HG03457 (cell line): ENCODE measurements around the gene TMEM45A.
"Not testable (repeated sequence)": the region's sequence is repeated elsewhere in the genome, so short reads cannot be mapped to it uniquely, and the experiment has no call there.

Experiments
- ATAC-seq: cut with Tn5 transposase; IDR thresholded peaks from one replicate; pipeline ENCODE4 v1.9.1; 2021; ENCODE audit warnings: moderate number of reproducible peaks; ENCODE audit not compliant: unreplicated experiment

Gene TMEM45A

DNA sequence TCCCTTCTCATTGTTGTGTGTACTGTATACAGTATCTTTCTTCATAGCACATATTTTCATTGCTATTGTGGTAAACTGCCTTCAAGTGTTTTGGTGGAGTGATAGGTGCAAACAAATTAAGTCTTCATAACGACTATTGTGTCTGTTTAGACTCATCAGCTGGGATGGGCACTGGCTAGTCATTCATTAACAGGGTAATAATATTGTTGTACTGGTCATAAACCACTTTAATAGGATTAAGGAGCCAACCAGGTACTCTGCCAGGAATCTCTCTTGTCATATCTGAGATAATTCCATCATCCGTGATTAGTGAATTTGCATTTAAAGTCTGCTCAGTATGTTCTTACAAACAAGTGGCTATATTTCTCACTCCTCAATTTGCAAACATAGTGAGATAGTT lies 10.2 kb upstream of the TMEM45A start:
- no peak for ATAC-seq

DNA sequence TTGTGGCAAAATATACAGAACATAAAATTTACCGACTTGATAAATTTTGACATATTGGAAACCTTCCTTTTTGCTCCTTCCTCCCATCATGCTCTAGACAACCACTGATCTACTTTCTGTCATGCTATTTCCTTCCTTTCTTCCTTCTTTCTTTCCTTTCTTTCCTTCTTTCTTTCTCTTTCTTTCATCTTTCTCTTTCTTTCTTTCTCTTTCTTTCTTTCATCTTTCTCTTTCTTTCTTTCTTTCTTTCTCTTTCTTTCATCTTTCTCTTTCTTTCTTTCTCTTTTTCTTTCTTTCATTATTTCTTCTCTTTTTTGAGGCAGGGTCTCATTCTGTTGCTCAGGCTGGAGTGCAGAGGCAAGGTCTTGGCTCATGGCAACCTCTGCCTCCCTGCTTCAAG lies 8.9 kb upstream of the TMEM45A start:
- ATAC-seq = no peak

DNA sequence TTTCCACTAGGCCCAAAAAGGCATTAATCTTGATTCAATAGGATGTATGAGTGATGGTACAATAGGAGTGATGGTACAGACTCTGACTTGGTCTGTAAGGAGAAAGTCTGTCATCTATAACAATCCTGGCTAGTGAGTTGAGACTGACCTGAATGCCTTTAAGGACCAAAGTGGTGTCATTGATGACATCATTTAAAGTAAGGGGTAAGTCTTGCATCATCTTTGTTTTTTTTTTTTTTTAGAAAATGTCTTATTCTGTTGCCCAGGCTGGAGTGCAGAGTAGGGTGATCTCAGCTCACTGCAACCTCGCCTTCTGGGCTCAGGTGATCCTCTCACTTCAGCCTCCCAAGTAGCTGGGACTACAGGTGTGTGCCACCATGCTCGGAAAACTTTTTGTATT lies 5.6 kb upstream of the TMEM45A start:
- no peak for ATAC-seq

DNA sequence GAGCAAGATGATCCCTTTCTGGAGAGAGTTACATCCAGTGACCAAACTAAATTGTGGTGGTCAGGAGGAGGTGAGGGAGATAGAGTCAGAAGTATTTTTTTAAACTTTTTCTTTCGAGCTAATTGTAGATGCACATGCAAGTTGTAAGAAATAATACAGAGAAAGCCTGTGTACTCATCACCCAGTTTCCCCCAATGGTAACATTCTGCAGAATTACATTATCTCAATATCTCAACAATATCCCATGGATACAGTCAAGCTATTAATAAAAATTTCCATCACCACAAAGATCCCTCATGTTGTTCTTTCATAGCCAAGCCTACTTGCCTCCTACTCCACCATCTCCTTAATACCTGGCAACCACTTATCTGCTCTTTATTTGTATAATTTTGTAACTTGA lies 3.3 kb upstream of the TMEM45A start:
- no peak for ATAC-seq

DNA sequence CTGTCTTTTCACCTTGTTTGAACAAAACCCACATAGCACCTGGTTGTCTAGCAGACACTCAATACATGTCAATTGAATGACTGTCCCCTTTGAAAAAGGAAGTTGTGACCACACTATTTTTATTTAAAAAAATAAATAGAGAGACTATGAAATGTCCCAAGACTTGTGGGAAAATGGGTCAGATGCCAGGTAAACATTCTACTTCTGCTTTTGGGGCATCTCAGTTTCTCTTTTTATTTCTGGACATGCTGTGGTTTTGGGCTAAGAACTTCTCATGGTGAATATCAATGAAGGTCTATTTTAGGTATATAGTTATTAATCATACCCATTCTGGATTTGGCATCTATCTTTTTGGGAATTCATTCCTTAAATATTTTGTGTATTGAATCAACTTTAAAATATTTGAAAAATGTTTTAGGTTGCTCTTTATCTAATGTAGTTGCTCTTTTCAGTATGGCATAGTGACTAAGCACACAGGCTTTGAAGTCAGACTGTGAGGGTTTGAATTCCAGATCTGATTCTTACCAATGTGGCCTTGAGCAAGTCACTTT lies 4.4 kb downstream of the TMEM45A start:
- peak; percentile 32 for ATAC-seq

DNA sequence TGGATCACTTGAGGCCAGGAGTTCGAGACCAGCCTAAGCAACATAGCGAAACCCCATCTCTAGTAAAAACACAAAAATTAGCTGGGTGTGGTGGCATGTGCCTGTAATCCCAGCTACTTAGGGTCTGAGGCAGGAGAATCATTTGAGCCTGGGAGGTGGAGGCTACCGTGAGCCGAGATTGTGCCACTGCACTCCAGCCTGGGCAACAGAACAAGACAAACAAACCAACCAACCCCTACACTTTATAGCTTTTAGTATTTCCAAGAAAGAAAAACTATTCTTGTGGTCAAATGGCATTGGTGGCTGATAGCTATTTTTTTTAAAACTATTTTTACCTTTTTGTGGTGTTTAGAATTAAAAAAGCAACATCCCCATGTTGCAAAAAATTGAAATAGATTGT lies 7.2 kb downstream of the TMEM45A start:
- ATAC-seq = no peak

DNA sequence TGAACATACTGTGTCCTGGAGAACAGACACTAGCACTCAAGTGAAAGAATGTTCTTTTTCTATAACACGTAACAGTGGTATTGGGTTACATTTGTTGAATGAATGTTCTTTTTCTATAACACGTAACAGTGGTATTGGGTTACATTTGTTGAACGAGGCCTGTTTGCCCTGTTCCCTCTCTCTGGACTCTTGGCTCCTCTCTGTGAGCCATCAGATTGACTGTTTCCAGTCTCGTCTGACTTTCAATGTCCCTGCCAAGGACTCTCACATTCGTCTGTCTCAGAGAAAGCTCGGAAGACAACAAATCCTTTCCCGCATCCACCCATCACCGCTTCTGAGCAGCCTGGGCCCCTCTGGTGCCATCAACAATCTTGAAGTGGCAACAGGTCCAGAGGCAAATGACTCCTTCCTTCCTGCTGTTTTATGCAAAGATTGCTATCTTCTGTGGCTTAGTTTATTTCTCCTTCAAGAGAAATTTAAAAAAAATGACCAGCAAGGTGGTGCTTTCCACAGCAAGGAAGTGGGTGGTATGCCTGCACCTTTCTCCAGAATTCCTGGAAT lies 8.0 kb downstream of the TMEM45A start:
- ATAC-seq = no peak

DNA sequence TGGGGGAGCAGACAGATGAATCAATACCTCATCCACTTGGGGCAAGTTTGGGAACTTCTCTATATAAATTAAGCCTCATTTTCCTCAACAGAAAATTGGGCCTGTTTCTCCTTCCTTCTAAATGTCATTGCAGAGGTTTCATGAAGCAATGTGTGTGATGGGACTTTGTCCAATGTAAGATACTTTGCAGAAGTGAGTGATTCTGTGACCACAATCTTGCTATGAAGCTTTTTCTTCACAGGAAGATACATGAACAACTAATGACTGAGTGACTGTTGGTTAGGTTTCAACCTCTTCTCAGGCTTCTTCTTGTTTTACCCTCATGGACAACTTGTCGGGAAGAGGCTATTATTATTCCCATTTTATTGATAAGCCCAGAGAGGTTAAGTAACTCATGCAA lies 11.0 kb downstream of the TMEM45A start:
- ATAC-seq = no peak

DNA sequence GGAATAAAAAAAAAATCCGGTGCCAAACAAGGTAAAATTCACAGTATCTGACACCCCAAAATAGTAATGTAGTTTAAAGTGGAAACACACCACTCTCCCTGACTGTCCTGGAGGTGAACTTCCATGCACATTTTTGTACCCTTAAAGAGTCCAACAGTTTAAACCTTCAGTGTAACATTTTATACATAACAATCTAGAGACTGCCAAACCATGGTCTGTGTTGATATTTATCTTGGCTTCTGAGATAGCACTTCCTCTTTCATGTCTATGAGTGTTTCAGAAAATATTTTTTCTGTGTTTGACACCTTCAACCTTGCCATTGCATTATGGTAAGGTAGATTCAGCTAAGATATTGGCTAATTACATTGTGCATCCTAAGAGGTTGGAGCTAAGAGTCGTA lies 13.9 kb downstream of the TMEM45A start:
- ATAC-seq = no peak

DNA sequence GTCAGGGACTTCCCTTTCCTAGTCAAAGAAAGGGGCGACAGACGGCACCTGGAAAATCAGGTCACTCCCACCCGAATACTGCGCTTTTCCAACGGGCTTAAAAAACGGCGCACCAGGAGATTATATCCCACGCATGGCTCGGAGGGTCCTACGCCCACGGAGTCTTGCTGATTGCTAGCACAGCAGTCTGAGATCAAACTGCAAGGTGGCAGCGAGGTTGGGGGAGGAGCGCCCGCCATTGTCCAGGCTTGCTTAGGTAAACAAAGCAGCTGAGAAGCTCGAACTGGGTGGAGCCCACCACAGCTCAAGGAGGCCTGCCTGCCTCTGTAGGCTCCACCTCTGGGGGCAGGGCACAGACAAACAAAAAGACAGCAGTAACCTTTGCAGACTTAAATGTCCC lies 17.4 kb downstream of the TMEM45A start:
- ATAC-seq = not testable (repeated sequence)

DNA sequence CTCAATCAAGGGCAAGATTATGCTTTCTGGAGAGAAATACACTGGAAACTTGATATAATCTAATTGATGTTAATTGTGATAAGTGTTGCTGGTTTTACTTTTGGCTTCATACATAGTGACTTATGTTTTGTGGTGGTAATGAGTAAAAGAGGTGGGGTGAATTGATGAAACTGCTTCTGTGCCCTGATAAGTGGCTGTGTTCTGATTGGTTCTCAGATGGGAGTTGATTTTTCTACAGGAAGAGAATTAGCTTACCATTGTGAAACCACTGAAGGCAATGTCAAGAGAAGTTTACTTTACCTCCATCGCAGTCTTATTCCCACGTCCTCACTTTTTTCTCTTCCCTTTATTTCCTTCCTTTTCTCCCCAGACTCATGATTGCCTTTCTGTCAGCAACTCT lies 23.8 kb downstream of the TMEM45A start:
- no peak for ATAC-seq

DNA sequence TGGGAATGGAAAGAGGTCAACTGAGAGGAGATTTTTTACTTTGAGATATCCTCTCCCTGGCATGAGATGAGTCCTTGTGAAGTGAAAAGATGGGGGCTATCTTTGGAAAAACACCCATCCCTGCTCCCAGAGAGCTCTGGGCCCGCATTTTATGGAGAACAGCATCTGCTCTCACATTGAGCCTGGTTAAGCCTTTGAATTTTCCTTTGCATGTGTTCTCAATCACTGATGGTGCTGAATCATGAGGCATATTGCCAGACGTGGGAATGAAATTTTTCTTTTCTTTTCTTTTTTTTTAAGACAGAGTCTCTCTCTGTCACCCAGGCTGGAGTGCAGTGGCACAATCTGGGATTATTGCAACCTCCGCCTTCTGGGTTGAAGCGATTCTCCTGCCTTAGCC lies 24.4 kb downstream of the TMEM45A start:
- no peak for ATAC-seq

DNA sequence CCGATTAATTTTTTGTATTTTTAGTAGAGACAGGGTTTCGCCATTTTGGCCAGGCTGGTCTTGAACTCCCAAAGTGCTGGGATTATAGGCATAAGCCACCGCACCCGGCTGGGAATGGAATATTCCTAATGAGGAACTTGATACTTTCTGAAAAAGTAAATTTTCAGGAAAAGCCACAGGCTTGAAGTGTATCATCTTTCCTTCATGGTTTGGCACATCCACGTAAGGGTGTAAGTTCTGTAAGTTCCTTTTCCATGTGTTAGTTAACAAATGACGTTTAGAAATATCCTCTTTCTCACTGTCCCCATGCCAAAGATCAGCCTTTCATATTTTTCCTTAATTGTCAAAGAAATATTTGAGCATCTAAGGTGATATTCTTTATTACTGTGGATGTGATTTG lies 24.9 kb downstream of the TMEM45A start:
- ATAC-seq = no peak

DNA sequence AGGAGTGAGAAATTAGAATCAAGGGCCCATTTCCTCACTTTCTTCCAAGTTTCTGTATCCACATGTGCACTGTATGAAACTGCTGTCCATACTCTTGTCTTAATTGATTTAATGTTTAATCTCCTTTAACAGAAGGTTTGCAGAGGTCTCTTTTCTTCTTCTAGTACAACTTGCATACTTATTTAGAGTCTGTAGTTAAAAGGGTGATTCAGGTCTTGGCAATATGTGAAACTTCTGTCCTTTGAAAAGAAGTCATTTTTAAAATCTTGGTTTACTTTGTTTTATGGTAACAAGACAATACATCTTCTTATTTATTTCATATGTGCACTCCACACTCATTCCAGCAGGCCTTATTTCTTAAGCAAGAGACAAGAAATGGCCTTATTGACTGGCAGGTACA lies 25.8 kb downstream of the TMEM45A start:
- no peak for ATAC-seq

DNA sequence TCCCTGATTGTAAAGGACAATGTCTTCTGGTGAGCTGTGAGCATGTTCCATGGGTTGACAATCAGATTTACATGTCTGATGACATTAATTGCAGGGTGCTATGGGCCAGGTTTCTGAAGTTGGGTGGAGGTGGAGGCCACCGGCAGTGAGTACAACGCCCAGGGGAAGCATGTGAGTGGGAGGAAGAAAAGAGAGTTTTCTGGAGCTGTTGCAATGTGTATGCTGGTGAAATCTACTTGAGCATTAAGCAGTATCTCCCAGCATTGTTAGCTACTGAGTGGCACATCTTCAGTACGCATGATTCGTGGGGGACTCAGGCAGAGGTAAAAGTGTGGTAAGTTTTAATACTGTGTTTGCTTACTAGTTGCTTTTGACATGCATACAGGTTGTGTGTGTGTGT lies 26.6 kb downstream of the TMEM45A start:
- no peak for ATAC-seq

DNA sequence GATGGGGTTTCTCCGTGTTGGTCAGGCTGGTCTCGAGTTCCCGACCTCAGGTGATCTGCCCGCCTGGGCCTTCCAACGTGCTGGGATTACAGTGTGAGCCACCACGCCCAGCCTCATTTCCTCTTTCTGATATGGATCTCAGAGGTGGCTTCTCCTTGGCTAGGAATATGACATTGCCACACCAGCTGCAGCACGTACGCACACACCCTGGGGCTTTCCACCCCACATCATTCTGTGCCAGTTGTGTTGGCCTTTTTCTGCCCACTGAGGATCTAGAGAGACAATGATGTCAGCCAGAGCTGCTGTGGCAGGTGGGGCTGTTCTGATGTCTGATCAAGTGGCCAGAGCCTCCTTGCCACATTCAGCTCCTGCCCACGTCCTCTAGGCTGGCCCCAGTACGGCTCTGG lies 29.0 kb downstream of the TMEM45A start:
- ATAC-seq = no peak

DNA sequence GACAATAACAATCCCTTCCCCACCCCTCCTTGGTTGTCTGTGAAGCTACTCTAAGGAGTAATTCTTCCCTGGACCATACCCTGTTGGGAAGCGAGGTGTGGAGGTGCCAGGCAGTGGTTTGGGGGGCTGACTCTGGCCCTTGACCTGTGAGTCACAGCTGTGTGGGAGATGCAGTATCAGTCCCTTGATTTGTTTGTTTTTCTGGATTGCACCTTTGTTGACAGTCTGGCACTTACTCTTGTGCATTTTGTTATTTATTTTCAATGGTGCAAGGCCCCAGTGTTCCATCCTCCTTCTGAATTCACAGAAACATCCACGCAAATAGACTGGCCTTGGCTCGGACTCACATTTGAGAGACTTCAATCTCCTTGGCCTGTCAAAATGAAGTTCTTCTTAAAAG lies 29.7 kb downstream of the TMEM45A start:
- no peak for ATAC-seq

DNA sequence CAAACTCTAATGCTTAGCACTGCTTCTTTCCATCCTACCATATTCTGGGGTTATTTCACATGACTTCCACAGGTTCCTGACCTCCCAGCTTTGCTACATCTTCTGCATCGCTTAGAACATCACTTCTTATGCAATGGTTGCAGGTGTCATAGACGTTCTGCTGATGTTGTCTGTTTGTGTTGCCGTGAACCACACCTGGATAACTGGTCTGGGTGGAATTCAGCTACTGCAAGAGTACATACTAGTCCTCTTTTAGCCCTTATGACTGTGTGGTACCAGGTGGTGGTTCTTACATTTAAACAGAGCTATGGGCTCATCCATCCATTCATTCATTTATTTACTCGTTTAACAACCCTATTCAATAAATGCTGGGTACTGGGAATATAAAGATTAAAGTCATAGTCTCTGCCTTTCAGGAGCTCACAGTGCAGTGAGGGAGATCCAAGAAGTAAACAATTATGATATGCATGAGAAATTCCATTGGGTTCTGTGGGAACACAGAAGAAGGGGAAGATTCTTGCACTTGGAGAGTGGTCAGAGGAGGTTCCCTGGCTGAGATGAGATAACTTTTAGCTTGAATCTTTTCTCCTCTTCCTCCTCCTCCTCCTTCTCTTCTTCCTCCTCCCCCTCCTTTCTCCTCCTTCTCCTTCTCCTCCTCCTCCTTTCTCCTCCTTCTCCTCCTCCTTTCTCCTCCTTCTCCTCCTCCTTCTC lies 30.8 kb downstream of the TMEM45A start:
- no peak for ATAC-seq

DNA sequence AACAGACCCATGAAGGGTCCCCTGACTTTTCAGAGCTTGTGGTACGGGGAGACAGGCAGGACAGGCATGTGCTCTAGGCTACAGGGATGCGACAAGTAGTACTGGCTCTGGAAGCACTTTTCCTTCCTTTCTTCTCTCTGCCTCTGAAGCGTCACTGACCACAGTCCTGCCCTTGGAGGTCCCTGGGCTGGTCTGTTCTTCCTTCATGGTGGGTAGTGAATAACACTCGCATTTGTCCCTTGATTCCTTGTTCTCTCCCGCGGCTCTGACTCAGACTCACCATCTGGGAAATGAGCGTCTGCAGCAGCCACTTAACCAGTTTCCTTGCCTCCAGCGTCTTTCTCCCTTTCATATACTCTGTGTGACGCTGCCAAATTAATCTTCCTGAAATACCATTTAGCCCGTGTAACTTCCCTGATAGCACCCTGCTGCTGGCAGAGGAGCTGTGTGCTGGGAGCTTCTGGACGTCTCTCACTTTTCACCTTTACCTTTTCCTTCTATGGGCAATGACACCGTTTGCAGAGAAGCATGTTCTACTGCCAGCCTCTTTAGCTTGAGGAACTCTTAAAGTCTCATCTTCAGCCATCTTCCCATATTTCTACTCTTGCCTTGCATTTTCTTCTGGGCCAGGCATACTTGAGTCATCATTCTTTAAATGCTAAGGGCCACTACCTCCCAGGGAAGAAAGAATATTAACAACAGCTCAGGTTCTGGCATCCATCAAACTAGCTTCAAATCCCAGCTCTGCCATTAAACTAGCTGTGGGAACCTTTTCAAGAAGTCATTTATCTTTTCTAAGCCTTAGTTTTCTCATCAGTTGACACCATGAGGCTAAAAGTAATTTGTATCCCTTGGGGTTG lies 33.6 kb downstream of the TMEM45A start:
- ATAC-seq = no peak

DNA sequence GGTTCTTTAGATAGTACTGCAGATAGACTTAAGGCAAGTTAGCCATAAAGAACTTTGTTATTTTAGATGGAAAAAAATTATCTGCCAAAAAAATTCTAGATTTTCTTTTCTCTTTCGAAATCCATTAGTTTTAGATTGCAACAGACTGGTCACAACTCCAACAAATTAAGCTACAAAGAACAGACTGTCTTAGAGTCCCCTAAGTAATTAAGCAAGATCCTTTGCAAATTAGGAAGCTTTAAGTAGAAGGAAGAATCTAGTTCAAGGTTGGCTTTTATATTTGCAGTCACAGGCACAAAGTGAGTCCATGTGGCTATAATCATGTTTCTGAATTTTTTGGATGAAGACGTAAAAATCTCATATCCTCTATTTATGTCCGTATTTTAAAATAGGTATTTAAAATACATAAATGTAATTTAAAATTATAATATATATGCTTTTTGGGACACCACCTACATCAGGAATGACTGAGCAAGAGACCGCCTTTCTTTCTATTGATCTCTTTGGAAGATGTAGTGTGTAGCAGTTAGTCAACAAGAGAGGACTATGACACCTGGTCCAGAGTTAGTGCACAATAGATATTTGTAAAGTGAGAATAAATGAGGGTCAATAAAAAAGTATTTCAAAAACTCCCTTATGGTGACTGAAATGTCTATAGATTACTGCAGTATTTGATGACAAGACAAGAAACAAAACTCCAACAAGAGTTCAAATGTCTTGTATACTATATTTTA lies 34.4 kb downstream of the TMEM45A start:
- ATAC-seq = no peak

DNA sequence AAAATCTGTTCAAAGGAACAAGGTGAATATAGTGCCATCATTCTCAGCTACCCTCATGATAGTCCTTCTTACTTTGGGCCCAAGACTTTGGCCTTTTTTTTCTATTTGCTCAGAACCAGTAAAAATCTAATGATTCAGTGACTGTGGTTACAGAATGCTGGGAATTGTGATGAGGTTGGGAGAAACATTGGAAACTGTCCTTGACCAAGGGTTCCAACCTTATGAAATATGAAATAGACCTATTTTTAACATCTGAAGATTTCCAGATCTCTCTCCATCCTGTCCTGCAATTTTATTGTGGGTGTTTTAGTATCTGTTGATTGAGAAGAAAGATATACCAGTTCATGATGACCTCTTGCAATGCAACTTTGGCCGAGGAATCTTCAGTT lies 34.9 kb downstream of the TMEM45A start:
- no peak for ATAC-seq
